NOMO-1 (cell line): ENCODE data around the gene LRRC7.
A peak's percentile ranks its signal among the peaks of the same experiment; 100 is the strongest.
"Not testable (repeated sequence)": the region's sequence is repeated elsewhere in the genome, so short reads cannot be mapped to it uniquely, and the experiment has no call there.

Experiments
- DNase-seq, 2 experiments: peaks; one replicate each; lab custom pipeline; 2025; ENCODE audit not compliant: unreplicated experiment in 2 of 2; lab: John Stamatoyannopoulos, UW

The LRRC7 gene

DNA sequence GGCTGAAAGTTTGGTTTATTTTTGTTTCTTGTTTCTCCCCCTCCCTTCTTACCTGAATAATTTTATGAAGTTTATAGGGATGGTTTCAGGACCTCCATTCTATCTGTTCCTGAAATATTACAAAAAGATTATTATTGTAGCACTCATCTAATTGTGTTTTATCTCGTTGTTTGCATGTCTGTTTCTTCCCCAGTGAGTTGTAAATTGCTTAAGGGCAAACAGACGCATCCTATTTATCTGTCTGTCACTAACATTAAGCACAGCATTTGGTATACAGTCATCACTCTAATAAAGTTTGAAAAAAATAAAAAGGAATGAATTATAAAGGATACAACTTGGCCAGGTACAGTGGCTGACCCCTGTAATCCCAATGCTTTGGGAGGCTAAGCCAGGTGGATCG lies 123.5 kb downstream of the LRRC7 start:
- DNase-seq = no peak

DNA sequence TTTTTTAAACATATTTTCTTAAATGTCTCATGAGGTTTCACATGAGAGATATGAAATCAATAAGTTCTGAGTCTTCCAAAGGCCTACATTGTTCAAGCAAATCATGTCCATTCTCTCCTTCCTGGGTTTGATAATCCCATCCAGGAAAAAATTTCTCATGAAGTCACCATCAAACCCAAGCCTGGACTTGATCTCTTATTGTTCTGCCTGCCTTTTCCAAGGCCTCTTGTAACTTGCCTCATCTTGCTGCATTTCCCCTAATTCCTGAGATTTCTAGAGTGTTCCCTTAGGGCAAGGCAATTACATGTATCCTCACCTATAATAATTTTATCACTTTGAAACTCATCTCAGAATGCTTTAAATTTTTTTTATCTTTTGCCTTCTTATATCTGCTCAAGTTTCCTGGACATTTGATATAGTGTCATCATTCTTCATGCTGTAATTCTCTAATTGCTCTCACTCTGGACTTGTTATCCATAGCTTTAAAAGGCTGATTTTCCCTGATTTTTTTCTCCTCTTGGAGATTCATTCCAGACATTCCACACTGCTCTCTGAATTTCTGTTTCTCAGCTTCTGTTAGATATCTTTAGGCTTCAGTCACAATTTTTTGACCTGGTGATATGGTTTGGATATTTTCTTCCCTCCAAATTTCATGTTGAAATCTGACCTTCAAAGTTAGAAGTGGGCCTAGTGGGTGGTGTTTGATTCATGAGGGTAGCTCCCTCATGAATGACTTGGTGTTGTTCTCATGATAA lies 126.4 kb downstream of the LRRC7 start:
- DNase-seq = no peak

DNA sequence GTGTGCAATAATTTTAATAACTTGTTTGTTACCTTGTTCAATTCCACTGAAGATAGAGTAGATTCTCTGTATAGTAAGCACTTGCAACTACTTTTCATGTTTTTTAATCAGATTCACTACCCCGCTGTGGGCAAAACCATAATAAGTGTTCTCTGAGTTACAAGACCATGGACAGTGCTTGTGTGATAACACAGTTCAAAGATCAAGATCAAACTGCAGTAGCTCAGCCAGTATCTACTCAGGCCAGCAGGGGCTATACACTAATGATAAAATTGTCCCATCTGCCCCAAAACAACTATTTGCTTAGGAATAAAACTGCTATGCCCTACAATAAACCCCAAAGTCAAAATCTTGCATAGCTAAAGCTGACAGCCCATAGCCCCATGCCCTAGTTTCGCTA lies 129.6 kb downstream of the LRRC7 start:
- no peak for DNase-seq

GRCh38 chr1:69700770-69701169 lies 133.0 kb downstream of the LRRC7 start:
- peak; percentile 3 to 7 for DNase-seq

DNA sequence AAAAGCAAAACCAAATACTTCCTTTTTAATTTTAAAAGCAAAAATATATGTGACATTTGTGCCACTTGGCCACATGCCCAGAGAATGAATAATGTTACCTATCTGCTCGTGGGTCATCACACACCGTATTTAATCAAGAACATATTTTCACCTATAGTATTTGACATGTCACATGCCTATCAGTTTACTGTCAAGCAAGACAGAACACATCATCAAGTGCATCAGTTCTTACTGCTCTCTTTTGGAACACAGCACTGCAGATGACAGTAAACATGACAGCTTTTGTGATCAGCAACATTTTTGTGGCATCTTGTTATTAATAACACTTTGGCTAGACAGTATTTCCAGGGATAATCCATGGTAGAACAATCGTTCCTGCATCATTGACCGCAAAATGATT lies 134.4 kb downstream of the LRRC7 start:
- DNase-seq = no peak

GRCh38 chr1:69706473-69706872 lies 138.8 kb downstream of the LRRC7 start:
- DNase-seq = no peak

- no peak for DNase-seq
These were observed 139.4 kb downstream of the LRRC7 start for GRCh38 chr1:69707103-69707502.

- DNase-seq = no peak
These were observed 142.9 kb downstream of the LRRC7 start for GRCh38 chr1:69710484-69711189.

DNA sequence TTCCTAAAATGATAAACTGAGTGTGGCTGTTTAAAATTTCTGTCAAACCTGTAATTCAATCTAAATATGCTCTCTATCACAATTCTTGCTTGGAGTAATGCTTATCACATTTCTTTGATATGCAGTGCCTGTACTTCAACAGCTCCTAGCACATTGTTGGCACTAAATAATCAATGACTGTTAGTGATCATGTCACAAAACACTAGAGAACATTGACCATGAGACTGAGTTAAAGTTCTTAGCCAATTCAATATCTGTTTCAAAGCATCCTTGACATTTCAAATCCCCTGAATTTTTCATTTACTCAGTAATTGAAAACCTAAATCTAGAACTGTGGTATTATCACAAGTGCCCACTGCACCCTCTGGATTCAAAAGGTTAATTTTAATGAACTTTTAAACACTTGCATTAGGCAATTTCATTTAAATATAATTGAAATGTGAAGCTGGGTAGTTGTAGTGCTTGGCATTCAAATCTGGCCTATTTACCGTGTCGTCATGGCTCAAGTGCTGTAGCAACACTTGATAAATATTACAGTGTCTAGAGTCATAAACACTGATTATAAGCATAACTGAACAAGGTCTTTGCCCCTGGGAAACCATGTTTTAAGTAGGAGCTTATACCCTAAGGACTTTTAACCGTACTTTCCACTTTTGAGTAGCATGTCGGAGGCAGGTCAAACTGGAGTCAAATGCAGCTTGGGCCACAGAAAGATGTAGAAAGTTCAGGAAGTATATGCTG lies 143.6 kb downstream of the LRRC7 start:
- no peak for DNase-seq

DNA sequence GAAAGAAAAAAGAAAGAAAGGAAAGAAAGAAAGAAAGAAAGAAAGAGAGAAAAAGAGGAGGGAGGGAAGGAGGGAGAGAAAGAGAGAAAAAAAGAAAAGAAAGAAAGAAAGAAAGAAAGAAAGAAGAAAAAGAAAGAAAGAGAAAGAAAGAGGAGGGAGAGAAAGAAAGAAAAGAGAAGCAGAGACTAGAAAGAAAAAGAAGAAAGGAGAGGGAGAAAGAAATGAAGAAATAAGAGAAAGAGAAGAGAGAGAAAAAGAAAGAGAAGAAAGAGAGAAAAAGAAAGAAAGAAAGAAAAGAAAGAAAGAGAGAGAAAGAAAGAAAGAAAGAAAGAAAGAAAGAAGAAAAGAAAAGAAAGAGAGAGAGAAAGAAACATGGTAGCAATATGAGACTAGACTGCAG lies 150.1 kb downstream of the LRRC7 start:
- DNase-seq = not testable (repeated sequence)

GRCh38 chr1:69728206-69728605 lies 160.5 kb downstream of the LRRC7 start:
- DNase-seq = no peak

GRCh38 chr1:69733061-69733460 lies 165.3 kb downstream of the LRRC7 start:
- DNase-seq = no peak

DNA sequence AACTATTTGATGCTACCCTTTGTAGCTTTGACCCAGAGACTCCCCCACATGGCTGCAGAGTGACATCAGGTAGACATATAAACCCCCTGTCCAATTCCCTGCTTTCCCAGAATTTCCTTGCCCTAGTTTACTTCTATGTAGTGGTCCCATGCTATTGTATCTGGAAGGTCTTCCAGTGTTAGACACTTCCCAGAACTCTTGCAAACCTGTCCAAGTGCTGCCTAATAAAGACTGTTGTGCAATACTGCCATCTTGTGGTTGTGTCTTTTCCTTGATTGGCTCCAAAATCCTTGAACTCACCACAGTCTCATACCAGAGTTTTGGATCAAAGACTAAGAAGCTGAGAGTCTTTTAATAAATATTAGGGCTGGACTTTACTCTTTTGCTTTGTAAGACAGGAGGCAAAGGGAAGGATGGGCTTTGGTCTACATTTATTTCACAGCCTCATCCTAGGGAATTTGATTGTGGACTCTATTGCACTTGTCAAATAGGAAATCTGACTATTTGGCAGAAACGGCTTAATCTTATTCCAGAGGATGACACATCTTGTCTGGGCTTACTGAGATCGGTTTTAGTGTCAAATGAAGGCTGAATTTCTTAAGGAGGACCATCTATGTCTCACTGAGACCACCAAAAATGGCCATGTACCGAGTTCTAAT lies 169.9 kb downstream of the LRRC7 start:
- DNase-seq = peak; percentile 11 to 45

- DNase-seq = no peak
These were observed 170.9 kb downstream of the LRRC7 start for GRCh38 chr1:69738458-69739250.

DNA sequence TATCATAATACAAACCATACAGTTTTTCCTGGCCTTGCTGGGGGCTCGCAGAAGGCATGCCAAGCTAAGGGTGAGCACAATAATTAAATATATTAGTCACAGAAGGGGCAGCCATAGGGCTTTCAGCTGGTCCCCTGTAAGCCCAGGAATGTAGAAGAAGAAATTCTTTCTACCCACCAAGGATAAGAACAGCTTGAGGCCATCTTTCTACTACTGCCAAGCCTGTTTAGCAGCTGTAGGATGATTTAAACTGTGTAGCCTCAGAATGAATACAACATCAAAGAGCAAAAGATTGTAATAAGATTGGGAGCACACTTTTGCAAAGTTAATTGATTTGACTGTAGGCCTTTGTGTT lies 171.5 kb downstream of the LRRC7 start:
- DNase-seq = no peak

DNA sequence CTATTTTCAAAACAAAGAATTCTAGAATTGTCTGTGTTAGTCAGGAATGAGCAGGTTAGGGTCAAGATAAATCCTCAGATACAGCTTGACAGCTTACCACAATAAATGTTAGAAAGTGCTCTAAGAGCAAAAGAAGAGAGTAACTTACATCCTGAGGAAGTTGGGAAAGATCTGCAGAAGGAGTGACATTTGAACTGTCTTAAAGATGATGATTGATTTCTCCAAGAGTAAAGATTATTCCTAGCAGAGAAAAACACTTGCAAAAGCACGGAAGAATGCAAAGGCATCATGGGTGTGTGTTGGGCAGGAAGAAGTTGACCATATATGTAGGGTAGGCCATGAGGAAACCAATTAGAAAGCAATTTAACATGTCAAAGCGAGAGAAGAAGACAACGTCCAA lies 175.4 kb downstream of the LRRC7 start:
- peak; percentile 39 to 50 for DNase-seq

- no peak for DNase-seq
These were observed 176.7 kb downstream of the LRRC7 start for GRCh38 chr1:69744381-69744780.

DNA sequence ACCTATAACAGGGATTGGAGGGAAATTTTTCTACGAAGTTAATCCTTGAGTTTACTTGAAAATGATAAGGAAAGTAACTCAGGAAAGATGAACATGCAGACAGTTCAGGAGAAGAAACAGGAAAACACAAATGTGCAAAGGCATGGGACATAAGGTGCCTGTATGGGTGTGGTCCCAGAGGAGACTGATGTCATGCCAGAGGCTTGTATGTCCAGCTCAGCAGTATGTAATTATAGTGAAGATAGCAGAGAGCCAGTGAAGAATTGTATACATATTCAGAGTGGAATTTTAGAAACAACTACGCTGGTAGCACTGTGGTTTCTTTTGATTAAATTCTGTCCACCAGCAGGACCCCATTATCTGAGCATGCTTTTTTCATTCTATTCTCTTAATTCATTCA lies 179.5 kb downstream of the LRRC7 start:
- no peak for DNase-seq

DNA sequence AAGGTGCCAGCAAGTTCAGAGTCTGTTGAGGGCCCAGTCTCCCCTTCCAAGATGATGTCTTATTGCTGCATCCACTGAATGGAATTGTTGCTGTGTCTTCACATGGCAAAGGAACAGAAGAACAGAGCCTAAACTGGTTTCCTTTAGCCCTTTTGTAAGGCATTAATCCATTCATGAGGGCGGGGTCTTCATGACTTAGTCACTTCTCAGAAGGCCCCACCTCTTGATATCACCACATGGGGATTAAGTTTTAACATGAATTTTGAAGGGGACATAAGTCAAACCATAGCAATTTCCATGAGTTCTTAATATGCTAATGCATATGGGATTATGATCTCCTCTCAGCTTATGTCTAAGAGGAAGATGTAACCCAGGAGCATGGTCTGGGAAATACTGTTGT lies 182.9 kb downstream of the LRRC7 start:
- no peak for DNase-seq

- no peak for DNase-seq
These were observed 185.1 kb downstream of the LRRC7 start for GRCh38 chr1:69752831-69753230.
